HEK293 (cell line): ENCODE data around the gene ACIN1.
A peak's percentile ranks its signal among the peaks of the same experiment; 100 is the strongest.

Experiments used
- CTCF ChIA-PET: fragments of 350-600 bp; formaldehyde crosslinking; extraction: SDS; loops from one replicate; lab custom pipeline; 2021; ENCODE audit warnings: antibody characterized with exemption; lab: Yijun Ruan, JAX
- POLR2A ChIA-PET: fragments of 300-600 bp; formaldehyde crosslinking; extraction: SDS; loops from one replicate; lab custom pipeline; 2020; ENCODE audit warnings: antibody characterized with exemption, inconsistent platforms; lab: Yijun Ruan, JAX
- H3K27ac ChIP-seq: fragments of 200-500 bp; sonication (Bioruptor generic); 2 replicates; pipeline ENCODE4 v1.5.1; 2014; ENCODE audit warnings: low read depth, low read length, control low read depth, inconsistent platforms; ENCODE audit errors: extremely low read depth
- H3K36me3 ChIP-seq, 2 experiments: fragments of 200-500 bp in 1 of 2; sonication (Bioruptor generic) in 1 of 2; 1 replicate in 1 of 2; 2 replicates in 1 of 2; pipeline ENCODE4 v1.5.1; 2014 to 2017; ENCODE audit warnings: inconsistent platforms in 2 of 2, low read length in 2 of 2; ENCODE audit not compliant: control insufficient read depth in 2 of 2, insufficient read depth in 1 of 2
- H3K4me1 ChIP-seq: fragments of 200-500 bp; sonication (Bioruptor generic); 2 replicates; pipeline ENCODE4 v1.5.1; 2014; ENCODE audit warnings: mild to moderate bottlenecking, low read length, inconsistent platforms; ENCODE audit not compliant: control insufficient read depth, insufficient read depth
- H3K4me3 ChIP-seq: 2 replicates; pipeline ENCODE4 v1.5.1; 2011; ENCODE audit warnings: low read depth, mild to moderate bottlenecking, control low read depth, low read length, moderate library complexity
- H3K9me3 ChIP-seq: fragments of 200-500 bp; sonication (Bioruptor generic); 2 replicates; pipeline ENCODE4 v1.5.1; 2014; ENCODE audit warnings: low read depth, low read length, inconsistent platforms; ENCODE audit not compliant: control insufficient read depth, insufficient read depth
- GLIS1 ChIP-seq: fragments of 450-650 bp; formaldehyde crosslinking; IDR thresholded peaks from 2 replicates; pipeline ENCODE4 v1.5.1; 2016; ENCODE audit warnings: missing biosample characterization, missing genetic modification characterization
- KLF9 ChIP-seq: fragments of 450-650 bp; formaldehyde crosslinking; IDR thresholded peaks from 2 replicates; pipeline ENCODE4 v1.5.1; 2016; ENCODE audit warnings: missing biosample characterization, missing genetic modification characterization, low read depth
- OVOL3 ChIP-seq: fragments of 450-650 bp; formaldehyde crosslinking; IDR thresholded peaks from 2 replicates; pipeline ENCODE4 v1.5.1; 2016; ENCODE audit warnings: missing biosample characterization, missing genetic modification characterization
- TRIM28 ChIP-seq: IDR thresholded peaks from 2 replicates; pipeline ENCODE4 v1.6.1; 2011; ENCODE audit warnings: low read length, control low read depth, borderline replicate concordance
- ZBTB20 ChIP-seq: fragments of 450-650 bp; formaldehyde crosslinking; IDR thresholded peaks from 2 replicates; pipeline ENCODE4 v1.5.1; 2016; ENCODE audit warnings: missing biosample characterization, missing genetic modification characterization
- ZFHX2 ChIP-seq: fragments of 450-650 bp; formaldehyde crosslinking; conservative IDR thresholded peaks from 2 replicates; pipeline ENCODE4 v1.5.1; 2016; ENCODE audit warnings: missing biosample characterization, missing genetic modification characterization
- ZFP69B ChIP-seq: fragments of 450-650 bp; formaldehyde crosslinking; IDR thresholded peaks from 2 replicates; pipeline ENCODE4 v1.5.1; 2016; ENCODE audit warnings: missing biosample characterization, missing genetic modification characterization
- ZNF10 ChIP-seq: fragments of 450-650 bp; formaldehyde crosslinking; IDR thresholded peaks from 2 replicates; pipeline ENCODE4 v1.5.1; 2017; ENCODE audit warnings: missing biosample characterization, missing genetic modification characterization
- ZNF335 ChIP-seq: fragments of 450-650 bp; formaldehyde crosslinking; conservative IDR thresholded peaks from 2 replicates; pipeline ENCODE4 v1.5.1; 2016; ENCODE audit warnings: missing biosample characterization, missing genetic modification characterization
- ZNF341 ChIP-seq: fragments of 450-650 bp; formaldehyde crosslinking; IDR thresholded peaks from 2 replicates; pipeline ENCODE4; 2016; ENCODE audit warnings: low read depth, missing biosample characterization, missing genetic modification characterization
- ZNF366 ChIP-seq: fragments of 450-650 bp; formaldehyde crosslinking; conservative IDR thresholded peaks from 2 replicates; pipeline ENCODE4 v1.5.1; 2016; ENCODE audit warnings: missing biosample characterization, missing genetic modification characterization
- ZNF37A ChIP-seq: fragments of 450-650 bp; IDR thresholded peaks from 2 replicates; pipeline ENCODE4 v1.5.1; 2018; ENCODE audit warnings: missing biosample characterization, missing genetic modification characterization
- ZNF426 ChIP-seq: fragments of 450-650 bp; formaldehyde crosslinking; IDR thresholded peaks from 2 replicates; pipeline ENCODE4 v1.5.1; 2017; ENCODE audit warnings: missing biosample characterization, missing genetic modification characterization, mild to moderate bottlenecking, inconsistent platforms, moderate library complexity
- ZNF473 ChIP-seq: fragments of 450-650 bp; formaldehyde crosslinking; IDR thresholded peaks from 2 replicates; pipeline ENCODE4 v1.5.1; 2017; ENCODE audit warnings: missing biosample characterization, missing genetic modification characterization
- ZNF561 ChIP-seq: fragments of 450-650 bp; IDR thresholded peaks from 2 replicates; pipeline ENCODE4 v1.5.1; 2018; ENCODE audit warnings: missing biosample characterization, missing genetic modification characterization, borderline replicate concordance
- ZNF596 ChIP-seq: fragments of 450-650 bp; IDR thresholded peaks from 2 replicates; pipeline ENCODE4 v1.5.0; 2018; ENCODE audit warnings: missing biosample characterization, mild to moderate bottlenecking, missing genetic modification characterization, moderate library complexity
- ZNF629 ChIP-seq: fragments of 450-650 bp; formaldehyde crosslinking; IDR thresholded peaks from 2 replicates; pipeline ENCODE4 v1.5.1; 2017; ENCODE audit warnings: missing biosample characterization, missing genetic modification characterization
- ZNF670 ChIP-seq: fragments of 450-650 bp; formaldehyde crosslinking; IDR thresholded peaks from 2 replicates; pipeline ENCODE4 v1.5.1; 2016; ENCODE audit warnings: missing biosample characterization, missing genetic modification characterization, low read depth
- ZNF747 ChIP-seq: fragments of 450-650 bp; formaldehyde crosslinking; IDR thresholded peaks from 2 replicates; pipeline ENCODE4 v1.5.1; 2016; ENCODE audit warnings: missing biosample characterization, missing genetic modification characterization
- ZSCAN16 ChIP-seq: fragments of 450-650 bp; formaldehyde crosslinking; IDR thresholded peaks from 2 replicates; pipeline ENCODE4 v1.5.1; 2016; ENCODE audit warnings: missing biosample characterization, missing genetic modification characterization
- TF ChIP-seq, protein P1 (sequence below): fragments of 450-650 bp; formaldehyde crosslinking; IDR thresholded peaks from 2 replicates; pipeline ENCODE4 v1.5.1; 2017; ENCODE audit warnings: missing biosample characterization, missing genetic modification characterization
- TF ChIP-seq, protein P2 (sequence below): fragments of 450-650 bp; formaldehyde crosslinking; IDR thresholded peaks from 2 replicates; pipeline ENCODE4 v1.5.1; 2016; ENCODE audit warnings: missing biosample characterization, missing genetic modification characterization
- TF ChIP-seq, protein P3 (sequence below): fragments of 450-650 bp; formaldehyde crosslinking; IDR thresholded peaks from 2 replicates; pipeline ENCODE4 v1.5.1; 2016; ENCODE audit warnings: missing biosample characterization, missing genetic modification characterization
- TF ChIP-seq, protein P4 (sequence below): fragments of 450-650 bp; formaldehyde crosslinking; IDR thresholded peaks from 2 replicates; pipeline ENCODE4 v1.5.1; 2016; ENCODE audit warnings: missing biosample characterization, missing genetic modification characterization
- TF ChIP-seq, protein P5 (sequence below): fragments of 450-650 bp; formaldehyde crosslinking; IDR thresholded peaks from 2 replicates; pipeline ENCODE4 v1.5.1; 2017; ENCODE audit warnings: missing biosample characterization, missing genetic modification characterization

Gene ACIN1

DNA sequence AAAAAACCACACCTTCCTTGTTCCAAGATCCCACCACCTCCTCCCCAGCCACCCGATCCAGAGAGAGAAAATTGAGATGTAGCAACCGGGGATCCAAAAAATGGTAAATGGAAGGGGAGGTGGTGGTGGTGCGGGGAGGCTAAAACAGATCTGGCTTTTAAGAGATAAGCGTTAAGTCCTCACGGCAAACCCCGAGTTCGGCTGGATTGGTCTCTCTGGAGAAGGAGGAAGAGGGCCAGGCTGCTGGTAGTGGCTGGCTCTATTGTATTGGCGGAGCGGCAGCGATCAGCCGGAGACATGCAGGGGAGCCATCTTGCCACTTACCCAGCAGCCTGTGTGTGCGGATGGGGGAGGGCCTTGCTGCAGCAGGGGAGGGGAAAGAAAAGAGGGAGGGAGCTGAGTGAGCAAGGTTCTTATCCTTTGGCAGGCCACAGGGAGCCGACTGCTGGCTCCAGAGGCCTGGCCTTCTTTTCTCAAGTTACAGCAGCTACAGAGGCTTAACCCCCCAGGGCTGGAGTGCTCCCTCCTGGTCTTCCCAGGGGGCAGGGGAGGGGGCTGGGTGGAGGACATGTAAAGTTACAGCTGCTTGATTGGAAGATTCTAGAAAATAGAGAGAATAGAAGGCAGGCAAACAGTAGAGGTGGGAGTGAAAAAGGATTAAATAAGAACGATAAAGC is 23.6 kb downstream of the ACIN1 start:
- H3K36me3 ChIP-seq, result peaks cover 28 to 59% of the 10 kb centered on the region in 2 experiments
- POLR2A ChIA-PET, result interaction anchor here (0.6 to 3.5 kb wide), 14 partner anchors 8 to 250 kb away, joined by 3 to 48 read pairs (median 4); partner anchors contain the start of genes ACIN1, AJUBA, C14orf119 and PABPN1
- CTCF ChIA-PET, result interaction anchor here (0.6 to 4.0 kb wide), 14 partner anchors 9 to 1160 kb away, joined by 3 to 21 read pairs (median 8); partner anchors contain the start of genes ACIN1, C14orf119 and CDH24
- H3K4me3 ChIP-seq, result peak overlapping the region; percentile 65
- peaks cover 16% of the 10 kb centered on the region for H3K4me1 ChIP-seq
- peak overlapping the region; percentile 84 for H3K27ac ChIP-seq
- H3K9me3 ChIP-seq, result no peaks in the 10 kb centered on the region
- TF ChIP-seq ZFHX2 (tag by site-specific recombination) (no peak), ZNF473 (tag by site-specific recombination) (no peak), ZNF366 (tag by site-specific recombination) (peak; percentile 84), GLIS1 (tag by site-specific recombination) (peak; percentile 100), ZNF341 (tag by site-specific recombination) (peak; percentile 14; the same call in 1 of the 2 replicates), ZNF426 (tag by site-specific recombination) (no peak), OVOL3 (tag by site-specific recombination) (no peak), TRIM28 (peak; percentile 62; the same call in 1 of the 2 replicates), ZNF629 (peak; percentile 71), ZNF335 (tag by site-specific recombination) (peak; percentile 25; the same call in 1 of the 2 replicates), ZBTB20 (tag by site-specific recombination) (peak; percentile 25), ZFP69B (tag by site-specific recombination) (peak; percentile 49; the same call in 1 of the 2 replicates), ZNF10 (peak; percentile 100), ZNF747 (tag by site-specific recombination) (no peak), ZNF596 (0 out of 2 replicates have a peak, but pooled peaks have one; percentile 60), ZNF37A (no peak), ZNF561 (tag by site-specific recombination) (0 out of 2 replicates have a peak, but pooled peaks have one; percentile 45), KLF9 (tag by site-specific recombination) (peak; percentile 43; the same call in 1 of the 2 replicates), ZSCAN16 (tag by site-specific recombination) (peak; percentile 76), ZNF670 (tag by site-specific recombination) (no peak)
- TF ChIP-seq, protein P1, sequence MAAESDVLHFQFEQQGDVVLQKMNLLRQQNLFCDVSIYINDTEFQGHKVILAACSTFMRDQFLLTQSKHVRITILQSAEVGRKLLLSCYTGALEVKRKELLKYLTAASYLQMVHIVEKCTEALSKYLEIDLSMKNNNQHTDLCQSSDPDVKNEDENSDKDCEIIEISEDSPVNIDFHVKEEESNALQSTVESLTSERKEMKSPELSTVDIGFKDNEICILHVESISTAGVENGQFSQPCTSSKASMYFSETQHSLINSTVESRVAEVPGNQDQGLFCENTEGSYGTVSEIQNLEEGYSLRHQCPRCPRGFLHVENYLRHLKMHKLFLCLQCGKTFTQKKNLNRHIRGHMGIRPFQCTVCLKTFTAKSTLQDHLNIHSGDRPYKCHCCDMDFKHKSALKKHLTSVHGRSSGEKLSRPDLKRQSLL (tag by site-specific recombination), result peak; percentile 54; the same call in 1 of the 2 replicates
- TF ChIP-seq, protein P2, sequence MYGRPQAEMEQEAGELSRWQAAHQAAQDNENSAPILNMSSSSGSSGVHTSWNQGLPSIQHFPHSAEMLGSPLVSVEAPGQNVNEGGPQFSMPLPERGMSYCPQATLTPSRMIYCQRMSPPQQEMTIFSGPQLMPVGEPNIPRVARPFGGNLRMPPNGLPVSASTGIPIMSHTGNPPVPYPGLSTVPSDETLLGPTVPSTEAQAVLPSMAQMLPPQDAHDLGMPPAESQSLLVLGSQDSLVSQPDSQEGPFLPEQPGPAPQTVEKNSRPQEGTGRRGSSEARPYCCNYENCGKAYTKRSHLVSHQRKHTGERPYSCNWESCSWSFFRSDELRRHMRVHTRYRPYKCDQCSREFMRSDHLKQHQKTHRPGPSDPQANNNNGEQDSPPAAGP (tag by site-specific recombination), result peak; percentile 55; the same call in 1 of the 2 replicates
- TF ChIP-seq, protein P3, sequence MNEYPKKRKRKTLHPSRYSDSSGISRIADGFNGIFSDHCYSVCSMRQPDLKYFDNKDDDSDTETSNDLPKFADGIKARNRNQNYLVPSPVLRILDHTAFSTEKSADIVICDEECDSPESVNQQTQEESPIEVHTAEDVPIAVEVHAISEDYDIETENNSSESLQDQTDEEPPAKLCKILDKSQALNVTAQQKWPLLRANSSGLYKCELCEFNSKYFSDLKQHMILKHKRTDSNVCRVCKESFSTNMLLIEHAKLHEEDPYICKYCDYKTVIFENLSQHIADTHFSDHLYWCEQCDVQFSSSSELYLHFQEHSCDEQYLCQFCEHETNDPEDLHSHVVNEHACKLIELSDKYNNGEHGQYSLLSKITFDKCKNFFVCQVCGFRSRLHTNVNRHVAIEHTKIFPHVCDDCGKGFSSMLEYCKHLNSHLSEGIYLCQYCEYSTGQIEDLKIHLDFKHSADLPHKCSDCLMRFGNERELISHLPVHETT (tag by site-specific recombination), result 0 out of 2 replicates have a peak, but pooled peaks have one; percentile 47
- TF ChIP-seq, protein P4, sequence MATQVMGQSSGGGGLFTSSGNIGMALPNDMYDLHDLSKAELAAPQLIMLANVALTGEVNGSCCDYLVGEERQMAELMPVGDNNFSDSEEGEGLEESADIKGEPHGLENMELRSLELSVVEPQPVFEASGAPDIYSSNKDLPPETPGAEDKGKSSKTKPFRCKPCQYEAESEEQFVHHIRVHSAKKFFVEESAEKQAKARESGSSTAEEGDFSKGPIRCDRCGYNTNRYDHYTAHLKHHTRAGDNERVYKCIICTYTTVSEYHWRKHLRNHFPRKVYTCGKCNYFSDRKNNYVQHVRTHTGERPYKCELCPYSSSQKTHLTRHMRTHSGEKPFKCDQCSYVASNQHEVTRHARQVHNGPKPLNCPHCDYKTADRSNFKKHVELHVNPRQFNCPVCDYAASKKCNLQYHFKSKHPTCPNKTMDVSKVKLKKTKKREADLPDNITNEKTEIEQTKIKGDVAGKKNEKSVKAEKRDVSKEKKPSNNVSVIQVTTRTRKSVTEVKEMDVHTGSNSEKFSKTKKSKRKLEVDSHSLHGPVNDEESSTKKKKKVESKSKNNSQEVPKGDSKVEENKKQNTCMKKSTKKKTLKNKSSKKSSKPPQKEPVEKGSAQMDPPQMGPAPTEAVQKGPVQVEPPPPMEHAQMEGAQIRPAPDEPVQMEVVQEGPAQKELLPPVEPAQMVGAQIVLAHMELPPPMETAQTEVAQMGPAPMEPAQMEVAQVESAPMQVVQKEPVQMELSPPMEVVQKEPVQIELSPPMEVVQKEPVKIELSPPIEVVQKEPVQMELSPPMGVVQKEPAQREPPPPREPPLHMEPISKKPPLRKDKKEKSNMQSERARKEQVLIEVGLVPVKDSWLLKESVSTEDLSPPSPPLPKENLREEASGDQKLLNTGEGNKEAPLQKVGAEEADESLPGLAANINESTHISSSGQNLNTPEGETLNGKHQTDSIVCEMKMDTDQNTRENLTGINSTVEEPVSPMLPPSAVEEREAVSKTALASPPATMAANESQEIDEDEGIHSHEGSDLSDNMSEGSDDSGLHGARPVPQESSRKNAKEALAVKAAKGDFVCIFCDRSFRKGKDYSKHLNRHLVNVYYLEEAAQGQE (tag by site-specific recombination), result peak; percentile 24; the same call in 1 of the 2 replicates
- TF ChIP-seq, protein P5, sequence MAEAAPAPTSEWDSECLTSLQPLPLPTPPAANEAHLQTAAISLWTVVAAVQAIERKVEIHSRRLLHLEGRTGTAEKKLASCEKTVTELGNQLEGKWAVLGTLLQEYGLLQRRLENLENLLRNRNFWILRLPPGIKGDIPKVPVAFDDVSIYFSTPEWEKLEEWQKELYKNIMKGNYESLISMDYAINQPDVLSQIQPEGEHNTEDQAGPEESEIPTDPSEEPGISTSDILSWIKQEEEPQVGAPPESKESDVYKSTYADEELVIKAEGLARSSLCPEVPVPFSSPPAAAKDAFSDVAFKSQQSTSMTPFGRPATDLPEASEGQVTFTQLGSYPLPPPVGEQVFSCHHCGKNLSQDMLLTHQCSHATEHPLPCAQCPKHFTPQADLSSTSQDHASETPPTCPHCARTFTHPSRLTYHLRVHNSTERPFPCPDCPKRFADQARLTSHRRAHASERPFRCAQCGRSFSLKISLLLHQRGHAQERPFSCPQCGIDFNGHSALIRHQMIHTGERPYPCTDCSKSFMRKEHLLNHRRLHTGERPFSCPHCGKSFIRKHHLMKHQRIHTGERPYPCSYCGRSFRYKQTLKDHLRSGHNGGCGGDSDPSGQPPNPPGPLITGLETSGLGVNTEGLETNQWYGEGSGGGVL (tag by site-specific recombination), result peak; percentile 95
